Activated T-helper 1 cell treated with Interleukin-2 at 50 U/mL for 16 hours (primary cell): ENCODE results near the gene LEF1.
A peak's percentile ranks its signal among the peaks of the same experiment; 100 is the strongest.

Experiments
- DNase-seq: peaks from one replicate; pipeline ENCODE4 v3.0.0-alpha.2; 2020; ENCODE audit warnings: low read depth

Gene LEF1

DNA sequence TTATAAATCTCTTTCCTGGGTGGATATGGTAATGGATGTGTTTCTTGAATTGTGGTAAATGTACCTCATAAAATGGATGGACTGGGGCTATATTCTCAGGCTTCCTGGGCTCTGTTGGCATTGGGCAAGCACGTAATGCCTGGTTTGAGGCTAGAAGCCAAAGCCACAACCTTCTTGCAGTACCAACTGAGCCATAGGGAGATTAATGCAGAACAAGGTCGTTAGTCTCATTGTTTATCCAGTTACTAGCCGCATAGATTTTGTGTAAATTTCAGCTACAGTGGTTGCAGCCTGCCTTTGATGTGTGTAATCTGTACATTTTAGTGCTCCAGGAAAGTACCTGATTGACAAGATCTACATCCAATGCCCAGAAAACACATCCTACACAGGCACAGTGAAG, 7.2 kb upstream of the LEF1 start:
- no peak for DNase-seq

DNA sequence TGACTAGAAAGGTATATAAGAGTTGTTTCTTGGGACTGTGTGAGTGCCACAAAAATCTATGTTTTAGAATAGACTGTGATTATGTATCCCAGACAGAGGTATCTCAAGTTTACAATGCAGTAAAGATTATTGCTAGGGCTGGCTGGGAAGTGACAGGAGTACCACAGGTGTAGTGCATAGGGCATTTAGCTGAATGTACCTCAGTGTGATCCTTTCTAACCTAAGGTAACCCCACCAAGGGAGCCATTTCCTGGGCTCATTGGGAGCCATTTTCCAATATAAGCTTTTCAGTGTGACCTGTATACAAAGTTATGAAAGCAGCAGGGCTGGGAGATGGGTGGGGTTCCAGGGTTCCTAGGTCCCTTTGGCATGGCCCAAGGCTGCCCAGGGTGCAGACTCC, 6.1 kb upstream of the LEF1 start:
- DNase-seq = no peak

- no peak for DNase-seq
These were observed 4.9 kb upstream of the LEF1 start for GRCh38 chr4:108173599-108174057.

- DNase-seq = peak; percentile 53
These were observed 4.2 kb upstream of the LEF1 start for GRCh38 chr4:108172753-108173598.

- DNase-seq = no peak
These were observed 3.6 kb upstream of the LEF1 start for GRCh38 chr4:108172231-108172752.

GRCh38 chr4:108171339-108172230, 2.9 kb upstream of the LEF1 start:
- DNase-seq = peak; percentile 47

- DNase-seq = no peak
These were observed 2.1 kb upstream of the LEF1 start for GRCh38 chr4:108170631-108171338.

- no peak for DNase-seq
These were observed 932 bp upstream of the LEF1 start for GRCh38 chr4:108169664-108170063.

GRCh38 chr4:108168160-108168670, 517 bp downstream of the LEF1 start:
- DNase-seq = no peak

GRCh38 chr4:108166441-108167315, 2.1 kb downstream of the LEF1 start:
- no peak for DNase-seq

- DNase-seq = no peak
These were observed 2.7 kb downstream of the LEF1 start for GRCh38 chr4:108166038-108166437.

- DNase-seq = no peak
These were observed 3.1 kb downstream of the LEF1 start for GRCh38 chr4:108165586-108165985.

- no peak for DNase-seq
These were observed 5.4 kb downstream of the LEF1 start for GRCh38 chr4:108163351-108163750.

DNA sequence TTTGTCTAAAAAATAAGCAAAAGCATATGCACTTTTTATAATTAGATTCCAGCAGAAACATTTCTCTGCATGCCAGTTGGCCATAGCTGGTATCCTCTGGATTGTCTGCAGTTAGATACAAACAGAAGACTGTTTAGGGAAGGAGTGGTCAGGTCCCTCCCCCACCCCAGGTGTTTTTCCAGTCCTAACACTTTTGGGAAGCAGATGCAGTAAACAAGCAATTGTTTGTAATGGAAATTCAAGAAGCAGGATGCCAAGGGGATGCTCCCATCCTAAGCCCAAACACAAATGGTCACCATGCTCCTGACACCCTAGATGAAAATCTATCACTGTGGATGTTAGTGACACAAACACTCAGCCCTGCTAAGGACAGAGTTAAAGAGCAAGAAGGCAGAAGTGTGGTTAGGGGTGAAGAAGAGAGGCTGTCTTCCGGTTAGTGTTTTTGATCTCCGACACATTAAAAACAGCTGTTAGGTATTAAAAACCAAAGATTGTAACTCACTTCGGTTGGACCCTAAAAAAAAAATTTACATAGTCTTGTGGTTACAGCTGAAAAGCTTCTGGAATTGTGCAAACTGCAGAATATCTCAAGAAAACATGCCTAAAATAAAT, 7.9 kb downstream of the LEF1 start:
- no peak for DNase-seq

- DNase-seq = no peak
These were observed 8.9 kb downstream of the LEF1 start for GRCh38 chr4:108159845-108160244.

DNA sequence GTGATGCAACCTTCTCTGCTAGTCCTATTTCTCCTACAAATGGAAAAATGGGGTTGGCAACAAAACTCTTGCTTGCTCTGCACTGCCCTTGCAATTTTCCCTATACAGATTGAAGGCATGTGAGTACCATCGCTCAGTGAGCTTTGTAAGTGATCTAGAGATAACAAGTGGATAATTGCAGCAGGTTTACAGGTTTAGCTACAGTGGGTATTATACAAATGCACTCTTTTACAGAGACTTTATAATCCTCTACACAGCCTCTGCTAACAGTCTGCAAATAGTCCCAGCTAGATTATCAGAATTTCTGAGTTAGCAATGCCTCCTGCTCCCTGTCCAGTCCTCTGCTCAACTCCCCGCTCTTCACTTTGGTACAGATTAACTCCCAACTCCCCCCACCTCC, 11.1 kb downstream of the LEF1 start:
- DNase-seq = no peak

DNA sequence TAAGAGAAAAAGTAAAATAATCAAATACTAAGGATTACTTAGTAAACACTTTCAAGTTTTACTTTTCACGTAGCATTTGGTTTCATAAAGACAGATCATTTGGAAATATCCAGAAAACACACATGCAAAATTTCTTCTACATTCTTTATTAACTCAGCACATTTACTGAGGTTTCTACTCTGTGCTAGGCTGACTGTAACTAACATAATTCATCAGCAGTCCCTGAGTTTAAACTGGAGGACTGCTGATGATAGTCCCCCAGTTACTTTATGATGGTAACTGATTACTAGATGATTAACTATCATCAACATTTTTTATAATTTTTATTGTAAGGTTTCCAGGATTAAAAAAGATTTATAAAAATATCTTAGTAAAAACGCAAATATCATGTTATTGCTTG, 12.3 kb downstream of the LEF1 start:
- DNase-seq = no peak

- DNase-seq = no peak
These were observed 13.4 kb downstream of the LEF1 start for GRCh38 chr4:108155373-108155772.

GRCh38 chr4:108152980-108153379, 15.8 kb downstream of the LEF1 start:
- no peak for DNase-seq

DNA sequence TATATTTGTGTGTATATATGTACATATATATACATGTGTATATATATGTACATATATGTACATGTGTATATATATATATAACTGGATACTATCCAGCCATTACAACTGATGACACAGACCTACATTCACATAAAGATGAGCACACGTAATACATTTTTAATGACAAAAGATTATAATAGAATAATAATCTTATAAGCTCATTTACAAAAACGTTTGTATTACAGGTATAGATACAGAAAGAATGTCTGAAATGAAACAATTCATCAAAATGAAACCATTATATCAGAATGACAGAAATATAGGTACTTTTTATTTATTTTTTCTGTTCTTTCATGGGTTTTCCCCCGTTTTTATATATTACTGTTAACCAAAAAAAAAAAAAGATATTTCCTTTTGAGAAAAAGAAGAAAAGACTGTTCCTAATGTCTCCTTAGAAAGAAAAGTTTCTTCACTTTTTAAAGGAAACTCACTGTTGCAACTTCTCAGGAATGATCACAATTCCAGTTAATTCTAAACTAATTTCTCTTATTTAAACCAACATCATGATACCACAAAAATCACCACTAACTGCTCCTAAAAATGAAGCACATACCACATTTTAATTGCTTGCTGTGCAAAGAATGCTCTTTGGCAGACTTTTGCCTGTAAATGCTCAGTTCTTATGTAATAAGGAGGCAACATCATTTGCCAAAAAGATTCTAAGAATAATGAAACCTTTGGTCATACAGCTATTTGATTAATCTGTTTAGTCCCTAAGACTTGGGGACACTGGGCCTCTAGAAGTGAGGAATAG, 18.9 kb downstream of the LEF1 start:
- no peak for DNase-seq
